ENCODE measurements around the gene TPRX2.
"Not testable (repeated sequence)": the region's sequence is repeated elsewhere in the genome, so short reads cannot be mapped to it uniquely, and the experiment has no call there.

Gene TPRX2

GRCh38 chr19:47863514-47863936 lies 4.5 kb downstream of the TPRX2 start:
- DNase-seq: peak; percentile 84

DNA sequence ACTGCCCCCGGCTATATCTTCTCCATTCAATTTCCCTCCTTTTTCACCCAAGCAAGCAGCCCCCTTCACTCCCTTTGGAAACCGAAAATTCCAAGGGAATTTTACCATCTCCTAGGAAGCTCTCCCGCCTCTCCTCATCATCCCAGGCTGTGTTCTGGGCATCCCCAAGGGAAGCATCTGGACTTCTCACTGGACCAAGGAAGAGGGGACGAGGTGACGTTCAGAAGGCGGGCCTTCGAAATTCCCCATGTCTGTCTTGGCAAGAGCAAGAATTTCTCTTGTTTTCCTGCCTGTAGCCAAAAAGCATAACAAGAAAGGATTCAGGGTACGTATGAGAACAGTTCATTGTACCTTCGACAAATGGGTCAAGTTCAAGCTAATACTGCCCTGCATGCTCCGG lies 6.1 kb downstream of the TPRX2 start:
- DNase-seq: no peak

- no peak for DNase-seq
These were observed 19.9 kb downstream of the TPRX2 start for GRCh38 chr19:47878906-47879305.

GRCh38 chr19:47879385-47879784 lies 20.4 kb downstream of the TPRX2 start:
- DNase-seq: not testable (repeated sequence)

- no peak for DNase-seq
These were observed 22.7 kb downstream of the TPRX2 start for GRCh38 chr19:47881757-47882156.

DNA sequence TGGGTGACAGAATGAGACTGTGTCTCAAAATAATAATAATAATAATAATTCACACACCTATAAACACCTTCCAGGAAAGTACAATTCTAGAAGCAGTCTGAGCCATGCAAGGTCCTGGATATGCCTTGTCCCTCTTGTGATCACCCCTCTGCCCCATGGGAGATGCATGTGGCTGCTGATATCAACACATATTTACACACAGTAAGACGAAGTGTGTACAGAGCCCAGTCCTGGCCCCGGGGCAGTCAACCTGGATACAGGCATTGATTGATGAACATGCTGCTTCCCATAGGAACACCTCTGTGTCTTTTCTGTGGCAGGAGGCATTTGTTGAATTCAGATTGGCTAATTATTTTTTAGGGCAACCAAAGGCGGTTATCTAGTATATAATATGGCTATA lies 23.9 kb downstream of the TPRX2 start:
- DNase-seq: no peak

GRCh38 chr19:47885067-47885463 lies 26.0 kb downstream of the TPRX2 start:
- DNase-seq: no peak

DNA sequence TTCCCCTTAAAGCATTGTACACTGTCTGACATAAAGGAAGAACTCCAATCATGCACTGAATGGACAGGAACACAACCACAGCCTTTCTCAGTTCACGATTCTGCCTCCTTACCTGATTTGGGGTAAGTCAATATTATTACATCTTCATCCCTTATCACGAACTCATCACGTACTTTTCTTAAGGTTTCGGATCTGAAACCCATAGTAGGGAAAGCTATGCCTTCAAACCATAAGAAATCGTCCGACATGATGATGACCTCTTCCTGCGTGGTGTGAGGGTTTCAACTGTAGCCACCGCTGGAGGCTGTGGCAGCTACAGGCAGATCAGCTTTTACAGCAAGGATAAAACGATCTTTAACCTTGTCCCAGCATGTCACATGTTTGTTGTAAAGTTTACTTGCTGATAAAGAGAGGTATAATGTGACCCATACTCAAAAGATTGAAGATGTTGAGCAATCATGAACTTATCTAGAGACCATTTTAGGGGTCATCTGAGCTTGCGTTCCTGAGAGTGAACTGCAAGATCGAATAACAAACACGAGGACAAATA lies 27.1 kb downstream of the TPRX2 start, which contains the start of gene SULT2A1:
Gene SULT2A1, minus strand, starts transcription at position 306 of the 550 bp plus-strand sequence. Its CDS starts 58 bp downstream, at position 248.
- no peak for DNase-seq

DNA sequence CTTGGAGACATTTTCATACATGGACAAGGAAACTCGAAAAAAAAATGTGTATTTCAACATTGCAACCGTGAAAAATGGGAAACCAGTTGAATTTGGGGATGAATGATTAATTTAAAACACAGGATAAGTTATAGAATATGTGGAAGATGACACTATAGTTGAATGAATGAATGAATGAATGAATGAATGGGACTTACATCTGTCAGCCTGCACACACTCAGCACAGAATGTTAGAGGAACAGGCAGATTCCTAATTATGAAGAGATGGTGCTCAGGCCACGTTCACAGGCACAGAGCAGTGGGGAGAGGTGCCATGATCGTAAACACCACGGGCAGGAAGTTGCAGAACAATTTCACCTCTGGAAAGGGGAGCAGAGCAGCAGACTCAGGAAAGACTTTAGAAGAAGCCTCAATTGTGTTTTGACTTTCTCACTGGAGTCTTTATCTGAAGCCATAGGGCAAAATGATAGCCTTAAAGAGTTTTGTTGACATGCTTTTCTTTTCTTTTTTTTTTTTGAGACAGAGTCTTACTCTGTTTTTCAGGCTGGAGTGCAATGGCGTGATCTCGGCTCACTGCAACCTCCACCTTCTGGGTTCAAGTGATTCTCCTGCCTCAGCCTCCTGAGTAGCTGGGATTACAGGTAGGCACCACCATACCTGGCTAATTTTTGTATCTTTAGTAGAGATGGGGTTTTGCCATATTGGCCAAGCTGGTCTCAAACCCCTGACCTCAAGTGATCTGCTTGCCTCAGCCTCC lies 32.0 kb downstream of the TPRX2 start:
- DNase-seq: no peak

DNA sequence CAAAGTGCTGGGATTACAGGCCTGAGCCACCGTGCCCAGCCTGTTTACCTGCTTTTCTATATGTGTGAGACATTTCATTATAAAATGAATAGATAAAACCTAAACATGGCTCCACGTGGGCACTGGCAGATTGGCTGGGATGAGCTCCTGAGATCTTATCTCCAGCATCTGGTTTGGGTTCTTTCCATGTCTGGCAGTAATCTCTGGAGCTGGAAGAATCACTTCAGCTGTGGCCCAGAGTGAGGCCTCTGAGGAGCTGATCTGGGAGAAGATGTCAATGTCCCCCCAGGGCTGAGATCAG lies 32.5 kb downstream of the TPRX2 start:
- DNase-seq: no peak

GRCh38 chr19:47891923-47892666 lies 33.1 kb downstream of the TPRX2 start:
- no peak for DNase-seq

- no peak for DNase-seq
These were observed 36.2 kb downstream of the TPRX2 start for GRCh38 chr19:47895165-47895782.

- no peak for DNase-seq
These were observed 37.0 kb downstream of the TPRX2 start for GRCh38 chr19:47896019-47896418.

- no peak for DNase-seq
These were observed 37.7 kb downstream of the TPRX2 start for GRCh38 chr19:47896773-47897172.

GRCh38 chr19:47897861-47898260 lies 38.8 kb downstream of the TPRX2 start:
- DNase-seq: no peak

GRCh38 chr19:47899335-47899734 lies 40.3 kb downstream of the TPRX2 start:
- no peak for DNase-seq

DNA sequence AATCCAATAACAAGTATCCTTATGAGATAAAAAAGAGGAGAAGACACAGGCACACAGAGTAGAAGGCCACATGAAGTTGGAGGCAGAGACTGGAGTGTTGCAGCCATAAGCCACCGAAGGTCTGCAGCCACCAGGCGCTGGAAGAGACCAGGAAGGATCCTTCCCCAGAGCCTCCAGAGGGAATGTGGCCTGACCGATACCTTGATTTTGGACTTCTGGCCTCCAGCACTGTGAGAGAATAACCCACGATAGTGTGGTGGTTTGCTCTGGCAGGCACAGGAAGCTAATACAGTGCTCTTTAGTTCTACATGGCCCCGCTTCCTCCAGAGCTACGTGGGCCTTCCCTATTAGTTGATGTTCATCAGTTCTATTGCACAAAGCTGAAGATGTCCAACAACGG lies 42.3 kb downstream of the TPRX2 start:
- no peak for DNase-seq

DNA sequence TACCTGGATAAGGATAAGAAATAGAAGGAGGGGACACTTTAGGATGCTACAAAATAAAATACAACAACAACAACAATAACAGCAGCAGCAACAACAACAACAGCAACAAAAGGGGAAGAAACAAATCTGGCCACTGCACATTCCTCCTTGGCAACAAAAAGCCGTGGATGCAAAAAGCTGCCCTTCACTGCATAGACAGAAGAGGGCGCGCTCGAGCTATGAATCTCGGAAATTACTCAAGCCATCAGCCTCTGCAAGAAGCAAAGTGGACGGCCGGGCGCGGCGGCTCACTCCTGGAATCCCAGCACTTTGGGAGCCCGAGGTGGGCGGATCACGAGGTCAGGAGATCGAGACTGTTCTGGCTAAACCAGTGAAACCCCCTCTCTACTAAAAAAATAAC lies 50.3 kb downstream of the TPRX2 start:
- peak; percentile 81 for DNase-seq

DNA sequence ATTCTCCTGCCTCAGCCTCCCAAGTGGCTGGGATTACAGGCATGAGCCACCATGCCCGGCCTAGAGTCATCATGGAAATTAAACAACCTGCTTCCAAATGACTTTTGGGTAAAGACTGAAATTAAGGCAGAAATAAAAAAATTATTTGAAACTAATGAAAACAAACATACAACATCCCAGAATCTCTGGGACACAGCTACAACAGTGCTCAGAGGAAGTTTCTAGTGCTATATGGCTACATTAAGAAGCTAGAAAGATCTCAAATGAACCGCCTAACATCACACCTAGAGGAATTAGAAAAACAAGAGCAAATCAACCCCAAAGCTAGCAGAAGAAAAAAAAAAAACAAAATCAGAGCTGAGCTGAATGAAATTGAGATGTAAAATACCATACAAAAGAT lies 51.2 kb downstream of the TPRX2 start:
- peak; percentile 2 for DNase-seq
